Mucosa of rectum (tissue), 2 donors: ENCODE results near the gene ACTN1.

Experiments
- H3K27ac ChIP-seq, 2 donors: one replicate each; pipeline ENCODE4 v1.7.0; 2013; ENCODE audit warnings: inconsistent platforms in 2 of 2, low read depth in 2 of 2, low read length in 2 of 2
- H3K27me3 ChIP-seq, 2 donors: one replicate each; pipeline ENCODE4 v1.7.0; 2013; ENCODE audit warnings: low read length in 2 of 2; ENCODE audit not compliant: control insufficient read depth in 2 of 2, insufficient read depth in 2 of 2
- H3K36me3 ChIP-seq, 2 donors: one replicate each; pipeline ENCODE4 v1.7.0; 2013; ENCODE audit warnings: low read length in 2 of 2; ENCODE audit not compliant: control insufficient read depth in 2 of 2, insufficient read depth in 2 of 2
- H3K4me1 ChIP-seq, 2 donors: one replicate each; pipeline ENCODE4 v1.7.0; 2013; ENCODE audit warnings: low read length in 2 of 2, mild to moderate bottlenecking in 1 of 2; ENCODE audit not compliant: control insufficient read depth in 2 of 2, insufficient read depth in 2 of 2
- H3K4me3 ChIP-seq, 2 donors: one replicate each; pipeline ENCODE4 v1.7.0; 2013; ENCODE audit warnings: low read length in 2 of 2
- H3K9ac ChIP-seq, 2 donors: one replicate each; pipeline ENCODE4 v1.7.0; 2013; ENCODE audit warnings: low read length in 2 of 2, low read depth in 1 of 2, mild to moderate bottlenecking in 1 of 2
- H3K9me3 ChIP-seq, 2 donors: one replicate each; pipeline ENCODE4 v1.7.0; 2013; ENCODE audit warnings: low read length in 2 of 2; ENCODE audit not compliant: control insufficient read depth in 2 of 2
- donor health status: healthy.
- donor health status: Normal muscosa, but diverticular disease.

The ACTN1 gene

DNA sequence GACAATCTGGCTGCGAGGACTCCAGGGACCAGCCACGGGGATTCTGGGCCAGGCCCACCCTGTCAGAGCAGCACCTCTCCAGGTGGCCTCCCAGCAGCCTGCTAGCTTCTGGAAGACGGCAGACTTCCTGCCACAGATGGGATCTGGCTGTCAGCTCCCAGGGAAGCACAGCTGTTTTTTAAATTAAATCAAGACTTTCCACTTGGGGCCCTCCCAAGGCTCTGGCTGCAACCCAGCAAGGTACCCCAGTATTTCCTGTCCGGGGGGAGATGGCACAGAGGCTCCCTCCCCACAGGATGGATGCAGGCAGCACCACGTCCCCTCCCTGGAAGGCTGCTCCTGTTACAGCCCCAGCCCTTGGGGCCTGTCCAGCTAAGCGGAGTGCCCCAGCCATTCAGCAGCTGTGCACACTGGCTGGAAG lies 56.9 kb downstream of the ACTN1 start:
- Histone ChIP-seq H3K9me3 (peaks cover 0 to 6% of the 10 kb centered on the region in 2 donors), H3K36me3 (peaks cover 30 to 32% of the 10 kb centered on the region in 2 donors), H3K27me3 (no peaks in the 10 kb centered on the region), H3K9ac (no peak overlapping the region), H3K27ac (peak overlapping the region in 1 of 2 donors; percentile 40), H3K4me1 (peaks cover 2 to 4% of the 10 kb centered on the region in 2 donors), H3K4me3 (no peak overlapping the region)

DNA sequence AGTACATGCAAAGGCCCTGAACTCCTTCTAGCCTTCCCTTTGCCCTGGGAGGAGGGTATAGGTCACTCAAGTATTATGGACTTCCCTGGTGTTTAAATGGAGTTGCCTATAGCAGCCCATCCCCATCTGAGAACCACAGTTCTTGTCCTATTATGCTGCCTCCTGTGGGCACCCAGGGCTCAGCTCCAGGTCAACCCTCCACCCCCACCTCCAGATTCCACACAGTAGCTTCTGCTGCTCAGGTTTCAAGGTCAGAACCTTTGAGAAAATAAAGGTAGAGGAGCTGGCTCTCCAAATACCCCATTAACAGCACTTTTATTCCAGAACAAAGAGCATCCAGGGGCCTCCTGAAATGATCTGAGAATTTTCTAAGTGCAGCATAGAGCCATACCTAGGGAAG lies 57.4 kb downstream of the ACTN1 start:
- Histone ChIP-seq H3K36me3 (peaks cover 31 to 35% of the 10 kb centered on the region in 2 donors), H3K27ac (no peak overlapping the region), H3K4me1 (peaks cover 2 to 4% of the 10 kb centered on the region in 2 donors), H3K4me3 (no peak overlapping the region), H3K9ac (no peak overlapping the region), H3K27me3 (no peaks in the 10 kb centered on the region), H3K9me3 (peaks cover 0 to 5% of the 10 kb centered on the region in 2 donors)

DNA sequence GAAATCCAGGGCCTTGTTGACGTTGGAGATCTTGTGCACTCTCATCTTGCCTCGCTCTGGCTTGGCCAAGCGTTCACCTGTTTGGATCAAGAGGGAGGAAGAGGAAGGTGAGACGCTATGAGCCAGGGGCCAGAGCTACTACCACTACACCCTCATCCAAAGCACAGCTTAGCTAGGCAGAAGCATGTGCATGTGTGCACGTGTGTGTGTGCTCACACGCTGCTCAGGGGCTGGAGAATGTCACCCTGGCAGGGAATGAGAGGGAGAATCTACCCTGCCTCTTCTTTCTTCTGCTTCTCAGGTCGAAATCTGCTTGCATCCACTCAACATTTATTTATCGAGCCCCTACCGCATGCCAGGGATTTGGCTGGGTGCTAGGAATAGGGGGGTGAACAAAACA lies 58.1 kb downstream of the ACTN1 start:
- peaks cover 31 to 35% of the 10 kb centered on the region in 2 donors for H3K36me3 ChIP-seq
- peaks cover 2 to 4% of the 10 kb centered on the region in 2 donors for H3K4me1 ChIP-seq
- no peak overlapping the region for H3K9ac ChIP-seq
- H3K27ac ChIP-seq: no peak overlapping the region
- no peaks in the 10 kb centered on the region for H3K27me3 ChIP-seq
- H3K4me3 ChIP-seq: no peak overlapping the region
- no peaks in the 10 kb centered on the region for H3K9me3 ChIP-seq

DNA sequence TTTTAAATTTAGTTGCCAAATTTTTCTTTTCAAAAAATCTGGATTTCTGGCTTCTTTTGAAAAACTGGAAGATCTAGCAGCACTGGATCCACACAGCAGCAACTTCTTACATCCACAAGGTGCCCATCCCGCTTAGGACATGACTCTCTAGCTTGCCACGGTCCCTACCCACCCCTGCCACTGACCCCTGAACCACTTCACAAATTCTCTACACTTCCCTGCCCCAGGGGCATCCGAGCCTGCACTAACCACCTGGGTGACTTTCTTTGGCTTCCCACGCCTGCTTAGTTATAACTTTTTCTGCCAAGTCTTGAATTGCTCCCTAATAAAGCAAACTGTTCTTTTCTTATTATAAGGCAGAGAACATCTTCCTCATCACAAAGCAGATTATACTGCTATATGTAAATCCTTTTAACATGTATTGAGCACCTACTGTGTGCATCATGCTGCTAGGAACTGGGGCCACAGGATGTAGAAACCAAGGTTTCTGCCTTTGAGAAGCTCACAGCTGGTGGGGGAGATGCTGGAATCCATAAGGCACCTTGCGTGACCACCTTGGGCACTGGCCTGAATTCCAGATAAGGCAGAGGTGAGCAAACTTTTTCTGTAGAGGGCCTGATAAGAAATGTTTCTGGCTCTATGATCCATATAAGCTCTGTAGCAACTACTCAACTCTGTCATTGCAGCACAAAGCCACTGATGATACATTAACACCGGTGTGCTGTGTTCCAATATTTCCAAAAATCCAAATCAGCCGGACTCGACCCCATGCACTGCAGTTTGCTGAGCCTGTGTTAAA lies 59.8 kb downstream of the ACTN1 start:
- peaks cover 27 to 28% of the 10 kb centered on the region in 2 donors for H3K36me3 ChIP-seq

DNA sequence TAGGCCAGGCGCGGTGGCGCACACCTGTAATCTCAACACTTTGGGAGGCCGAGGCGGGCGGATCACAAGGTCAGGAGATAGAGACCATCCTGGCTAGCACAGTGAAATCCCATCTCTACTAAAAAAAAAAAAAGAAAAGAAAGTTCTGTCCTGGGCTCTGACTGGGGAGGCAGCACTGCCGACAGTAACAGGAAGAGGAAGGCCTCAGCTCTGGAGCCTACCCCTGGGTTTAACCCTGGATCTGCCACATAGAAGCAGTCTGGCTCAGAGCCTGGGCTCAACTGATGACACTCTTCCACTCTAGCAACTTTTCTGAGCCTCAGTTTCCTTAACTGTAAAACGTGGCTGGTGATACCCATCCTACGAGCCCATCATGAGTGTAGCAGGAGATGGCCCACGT lies 60.5 kb downstream of the ACTN1 start:
- Histone ChIP-seq H3K27ac (no peak overlapping the region), H3K4me1 (no peaks in the 10 kb centered on the region), H3K36me3 (peaks cover 23 to 25% of the 10 kb centered on the region in 2 donors)

More for the DNA sequence above, 59.8 kb downstream of the ACTN1 start:
- no peaks in the 10 kb centered on the region for H3K9me3 ChIP-seq
- H3K9ac ChIP-seq: no peak overlapping the region
- no peak overlapping the region for H3K27ac ChIP-seq
- H3K27me3 ChIP-seq: no peaks in the 10 kb centered on the region
- no peaks in the 10 kb centered on the region for H3K4me1 ChIP-seq
- no peak overlapping the region for H3K4me3 ChIP-seq

DNA sequence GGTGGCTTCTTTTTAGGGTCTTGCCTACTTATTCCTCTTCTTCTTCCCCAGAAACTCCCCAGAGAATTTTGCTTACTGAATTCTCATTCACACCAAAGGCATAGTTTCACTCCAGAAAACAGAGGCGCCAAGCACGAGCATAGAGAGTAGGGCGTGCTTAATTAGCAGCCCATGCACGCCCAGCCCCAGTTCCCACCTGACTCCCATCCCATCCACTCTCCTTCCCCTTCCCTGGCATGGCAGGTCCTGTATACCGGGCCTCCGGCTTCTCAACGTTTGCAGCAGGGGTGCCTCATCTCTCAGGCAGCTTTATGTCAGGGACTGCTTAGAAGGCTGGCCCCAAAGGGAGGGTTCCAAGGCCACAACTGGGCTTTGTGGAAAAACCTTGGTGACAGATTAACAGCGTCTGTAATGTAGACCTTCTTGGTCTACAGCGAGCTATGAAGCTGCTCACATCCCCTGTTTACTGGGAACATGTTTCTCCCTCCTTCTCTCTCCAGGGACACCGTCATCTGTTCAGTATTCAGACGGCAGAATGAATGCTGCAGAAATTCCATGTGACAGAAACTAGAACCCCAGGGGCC lies 62.7 kb downstream of the ACTN1 start:
- H3K4me1 ChIP-seq: no peaks in the 10 kb centered on the region
- peaks cover 23 to 25% of the 10 kb centered on the region in 2 donors for H3K36me3 ChIP-seq
- no peak overlapping the region for H3K4me3 ChIP-seq
- H3K9ac ChIP-seq: no peak overlapping the region
- no peaks in the 10 kb centered on the region for H3K27me3 ChIP-seq
- no peak overlapping the region for H3K27ac ChIP-seq
- no peaks in the 10 kb centered on the region for H3K9me3 ChIP-seq

More for the DNA sequence above, 60.5 kb downstream of the ACTN1 start:
- H3K27me3 ChIP-seq: no peaks in the 10 kb centered on the region
- no peak overlapping the region for H3K4me3 ChIP-seq
- H3K9ac ChIP-seq: no peak overlapping the region
- no peaks in the 10 kb centered on the region for H3K9me3 ChIP-seq

DNA sequence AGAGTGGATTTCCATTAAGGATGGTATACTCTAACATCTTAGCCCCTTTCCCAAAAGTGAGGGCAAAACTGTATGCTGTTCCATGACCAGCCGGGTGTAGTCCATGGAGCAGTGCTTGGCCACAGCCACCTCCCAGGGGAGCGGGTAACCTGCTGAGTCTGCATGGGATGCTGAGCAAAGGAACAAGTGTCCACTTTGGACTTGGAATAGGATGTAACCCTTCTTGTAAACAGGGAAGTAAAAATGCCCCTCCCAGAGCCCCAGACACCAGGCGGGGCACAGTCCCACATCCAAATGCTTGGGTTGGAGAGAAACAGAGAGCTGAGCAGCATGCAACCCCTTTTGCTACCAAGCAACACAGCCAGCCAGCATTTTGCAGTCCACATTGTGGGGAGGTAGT lies 65.6 kb downstream of the ACTN1 start:
- Histone ChIP-seq H3K9me3 (no peaks in the 10 kb centered on the region), H3K27ac (no peak overlapping the region), H3K4me3 (no peak overlapping the region), H3K4me1 (no peaks in the 10 kb centered on the region), H3K9ac (no peak overlapping the region), H3K36me3 (peaks cover 11 to 14% of the 10 kb centered on the region in 2 donors), H3K27me3 (no peaks in the 10 kb centered on the region)

DNA sequence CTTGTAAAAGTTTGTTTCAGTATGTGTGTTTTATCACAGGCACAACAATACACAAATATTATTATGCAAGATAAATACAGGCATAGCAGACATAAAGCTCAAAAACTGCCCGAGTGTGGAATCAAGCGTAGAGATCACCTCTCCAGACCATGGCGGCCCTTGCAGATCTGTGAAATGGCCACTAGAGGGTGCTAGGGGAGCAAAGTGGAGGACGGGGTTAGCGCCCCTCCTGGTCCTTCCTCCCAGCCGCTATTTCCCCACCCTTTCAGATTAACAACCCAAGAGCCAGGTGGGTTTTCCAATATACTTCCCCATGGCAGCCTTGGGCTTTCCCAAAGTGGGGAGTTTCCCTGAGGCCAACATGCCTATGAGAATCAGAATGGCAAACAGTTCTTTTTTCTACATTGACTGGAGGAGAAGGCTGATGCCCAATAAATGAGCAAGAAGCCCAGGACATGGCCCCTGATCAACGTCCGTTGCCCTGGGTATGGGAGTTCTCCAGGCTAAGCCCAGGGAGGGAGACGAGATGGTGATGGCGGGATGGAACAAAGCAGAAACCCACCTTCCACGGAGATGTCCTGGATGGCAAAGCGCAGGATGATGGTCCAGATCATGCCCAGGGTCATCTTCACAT lies 67.4 kb downstream of the ACTN1 start:
- Histone ChIP-seq H3K27ac (no peak overlapping the region), H3K9ac (no peak overlapping the region)

DNA sequence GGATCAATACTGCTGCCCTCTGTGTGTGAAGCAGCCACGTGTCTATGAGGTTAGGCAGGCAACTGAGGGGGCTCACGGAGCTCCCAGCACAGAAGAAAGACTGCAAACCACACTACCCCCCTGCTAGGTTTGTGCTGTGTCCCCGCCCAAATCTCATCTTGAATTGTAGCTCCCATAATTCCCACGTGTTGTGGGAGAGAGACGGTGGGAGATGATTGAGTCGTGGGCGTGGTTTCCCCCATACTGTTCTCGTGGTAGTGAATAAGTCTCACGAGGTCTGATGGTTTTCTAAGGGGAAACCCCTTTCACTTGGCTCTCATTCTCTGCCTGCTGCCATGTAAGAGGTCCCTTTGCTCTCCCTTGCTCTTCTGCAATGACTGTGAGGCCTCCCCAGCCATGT lies 68.6 kb downstream of the ACTN1 start:
- Histone ChIP-seq H3K27ac (no peak overlapping the region), H3K4me1 (no peaks in the 10 kb centered on the region), H3K27me3 (no peaks in the 10 kb centered on the region), H3K36me3 (peaks cover 12 to 23% of the 10 kb centered on the region in 2 donors), H3K9ac (no peak overlapping the region), H3K9me3 (no peaks in the 10 kb centered on the region), H3K4me3 (no peak overlapping the region)

More for the DNA sequence above, 67.4 kb downstream of the ACTN1 start:
- no peaks in the 10 kb centered on the region for H3K9me3 ChIP-seq
- H3K36me3 ChIP-seq: peaks cover 12 to 17% of the 10 kb centered on the region in 2 donors
- no peaks in the 10 kb centered on the region for H3K4me1 ChIP-seq
- H3K27me3 ChIP-seq: no peaks in the 10 kb centered on the region
- H3K4me3 ChIP-seq: no peak overlapping the region

DNA sequence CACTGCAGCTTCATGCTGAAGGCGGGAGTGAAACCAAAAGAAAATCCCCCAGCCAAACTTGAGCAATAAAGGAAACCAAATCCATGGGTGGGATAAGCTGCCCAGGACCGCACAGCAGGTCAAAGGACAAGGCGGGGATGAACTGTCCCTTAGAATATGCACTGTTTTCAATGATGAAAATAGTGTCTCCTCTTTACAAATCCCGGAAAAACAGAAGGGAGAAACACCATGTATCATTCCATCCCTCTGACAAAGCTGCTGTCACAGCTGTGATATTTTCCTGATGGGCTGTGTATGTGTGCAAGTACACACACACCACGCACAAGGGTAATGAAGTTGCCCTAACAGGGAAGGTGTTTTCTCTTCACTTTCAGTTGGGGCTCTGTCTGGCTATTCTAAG lies 70.3 kb downstream of the ACTN1 start:
- Histone ChIP-seq H3K4me1 (no peaks in the 10 kb centered on the region), H3K9me3 (no peaks in the 10 kb centered on the region), H3K9ac (no peak overlapping the region), H3K27me3 (no peaks in the 10 kb centered on the region), H3K4me3 (no peak overlapping the region), H3K36me3 (peaks cover 26 to 35% of the 10 kb centered on the region in 2 donors), H3K27ac (no peak overlapping the region)
